K562 (cell line): ENCODE data around the gene EEPD1. TPM values are rescaled to one million over a fixed set of nuclear protein-coding genes. Genes with fewer than 3 reads are reported as not detected.

Experiments
- NFIX ChIP-seq: fragments of 250-450 bp; sonication (Bioruptor Pico); IDR thresholded peaks from 2 replicates; pipeline ENCODE4 v1.4.0; 2020; ENCODE audit warnings: low read depth, mild to moderate bottlenecking, moderate library complexity
- NR4A1 ChIP-seq, 2 experiments: fragments of 250-450 bp in 1 of 2; fragments of 450-650 bp in 1 of 2; sonication (Bioruptor Pico) in 1 of 2; IDR thresholded peaks; 2 replicates each; pipeline versions ENCODE4 v1.4.0 to v1.6.1; 2016 to 2020; ENCODE audit warnings: mild to moderate bottlenecking in 2 of 2, missing compliant biosample characterization in 1 of 2, missing genetic modification characterization in 1 of 2, moderate library complexity in 1 of 2
- POLR2AphosphoS5 ChIP-seq: IDR thresholded peaks from 2 replicates; pipeline ENCODE4 v1.6.1; 2011; ENCODE audit warnings: mild to moderate bottlenecking, low read depth, low read length, moderate library complexity; ENCODE audit not compliant: control insufficient read depth, insufficient read depth
- PPARD ChIP-seq: fragments of 250-450 bp; sonication (Bioruptor Pico); IDR thresholded peaks from 2 replicates; pipeline ENCODE4 v1.8.0; 2022; ENCODE audit warnings: inconsistent platforms, mild to moderate bottlenecking, moderate library complexity
- polyA plus RNA-seq, 8 experiments: library from polyadenylated mRNA; depleted of rRNA in 4 of 8; stranded (reverse) in 5 of 8; unstranded in 3 of 8; fragments of >200 nt; fragmentation: Nextera tagmentation in 2 of 8; fragmentation: Illumina TruSeq in 1 of 8; extraction: Ambion mirVana in 2 of 8; extraction: Trizol in 1 of 8; gene quantifications; 2 replicates each; pipeline versions ENCODE4 v1.2.1 to v1.2.3, GENCODE V29; 2011 to 2014; ENCODE audit warnings: inconsistent platforms in 1 of 8, missing spikeins in 1 of 8
- total RNA-seq, 7 experiments: library from RNA; depleted of rRNA in 6 of 7; stranded (reverse); fragments of >200 nt in 6 of 7; fragmentation: Illumina TruSeq in 2 of 7; extraction: Trizol in 2 of 7; gene quantifications; 2 replicates each; pipeline versions ENCODE4 v1.2.1 to v1.2.3, GENCODE V29; 2011 to 2021; ENCODE audit warnings: low replicate concordance in 1 of 7
- TF ChIP-seq, protein P1 (sequence below): fragments of 200-800 bp; sonication (Bioruptor generic); IDR thresholded peaks from 2 replicates; pipeline ENCODE4 v1.6.1; 2016; ENCODE audit warnings: missing genetic modification characterization, missing compliant biosample characterization
- TF ChIP-seq, protein P2 (sequence below): sonication (generic); formaldehyde crosslinking; IDR thresholded peaks from 2 replicates; pipeline ENCODE4 v1.8.0; 2023; ENCODE audit warnings: mild to moderate bottlenecking, missing genetic modification reagents

EEPD1 gene
- total and polyA plus RNA-seq, 9 of the 15 experiments (the other 6 are each of a cell fraction or from before 2014, with no cell fraction given), result 0.01 to 1.5 (median 0.74) TPM; not detected in 1

DNA sequence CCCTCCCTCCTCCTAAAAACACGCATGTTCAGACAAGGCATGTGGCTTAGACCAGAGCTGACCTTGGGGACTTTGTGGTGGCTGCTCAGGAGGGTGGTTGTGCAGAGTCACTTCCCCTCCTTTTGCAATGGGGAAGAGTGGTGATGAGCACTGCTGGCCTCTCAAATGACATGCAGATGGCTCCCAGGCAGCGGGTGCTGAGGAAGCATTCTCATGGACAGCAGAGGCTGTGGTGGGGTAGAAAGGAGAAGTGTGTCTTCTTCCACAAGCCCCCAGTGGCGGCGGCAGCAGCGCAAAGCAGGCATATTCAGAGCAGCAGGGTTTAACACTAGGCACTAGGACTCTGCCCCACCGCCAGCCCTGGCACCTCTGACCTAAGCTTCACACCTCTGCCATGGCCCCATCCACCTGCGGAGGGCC lies 130.7 kb downstream of the EEPD1 start (continued):
- TF ChIP-seq, protein P1, sequence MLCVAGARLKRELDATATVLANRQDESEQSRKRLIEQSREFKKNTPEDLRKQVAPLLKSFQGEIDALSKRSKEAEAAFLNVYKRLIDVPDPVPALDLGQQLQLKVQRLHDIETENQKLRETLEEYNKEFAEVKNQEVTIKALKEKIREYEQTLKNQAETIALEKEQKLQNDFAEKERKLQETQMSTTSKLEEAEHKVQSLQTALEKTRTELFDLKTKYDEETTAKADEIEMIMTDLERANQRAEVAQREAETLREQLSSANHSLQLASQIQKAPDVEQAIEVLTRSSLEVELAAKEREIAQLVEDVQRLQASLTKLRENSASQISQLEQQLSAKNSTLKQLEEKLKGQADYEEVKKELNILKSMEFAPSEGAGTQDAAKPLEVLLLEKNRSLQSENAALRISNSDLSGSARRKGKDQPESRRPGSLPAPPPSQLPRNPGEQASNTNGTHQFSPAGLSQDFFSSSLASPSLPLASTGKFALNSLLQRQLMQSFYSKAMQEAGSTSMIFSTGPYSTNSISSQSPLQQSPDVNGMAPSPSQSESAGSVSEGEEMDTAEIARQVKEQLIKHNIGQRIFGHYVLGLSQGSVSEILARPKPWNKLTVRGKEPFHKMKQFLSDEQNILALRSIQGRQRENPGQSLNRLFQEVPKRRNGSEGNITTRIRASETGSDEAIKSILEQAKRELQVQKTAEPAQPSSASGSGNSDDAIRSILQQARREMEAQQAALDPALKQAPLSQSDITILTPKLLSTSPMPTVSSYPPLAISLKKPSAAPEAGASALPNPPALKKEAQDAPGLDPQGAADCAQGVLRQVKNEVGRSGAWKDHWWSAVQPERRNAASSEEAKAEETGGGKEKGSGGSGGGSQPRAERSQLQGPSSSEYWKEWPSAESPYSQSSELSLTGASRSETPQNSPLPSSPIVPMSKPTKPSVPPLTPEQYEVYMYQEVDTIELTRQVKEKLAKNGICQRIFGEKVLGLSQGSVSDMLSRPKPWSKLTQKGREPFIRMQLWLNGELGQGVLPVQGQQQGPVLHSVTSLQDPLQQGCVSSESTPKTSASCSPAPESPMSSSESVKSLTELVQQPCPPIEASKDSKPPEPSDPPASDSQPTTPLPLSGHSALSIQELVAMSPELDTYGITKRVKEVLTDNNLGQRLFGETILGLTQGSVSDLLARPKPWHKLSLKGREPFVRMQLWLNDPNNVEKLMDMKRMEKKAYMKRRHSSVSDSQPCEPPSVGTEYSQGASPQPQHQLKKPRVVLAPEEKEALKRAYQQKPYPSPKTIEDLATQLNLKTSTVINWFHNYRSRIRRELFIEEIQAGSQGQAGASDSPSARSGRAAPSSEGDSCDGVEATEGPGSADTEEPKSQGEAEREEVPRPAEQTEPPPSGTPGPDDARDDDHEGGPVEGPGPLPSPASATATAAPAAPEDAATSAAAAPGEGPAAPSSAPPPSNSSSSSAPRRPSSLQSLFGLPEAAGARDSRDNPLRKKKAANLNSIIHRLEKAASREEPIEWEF (CRISPR knock-in tag), result no peak
- TF ChIP-seq NR4A1 (CRISPR knock-in tag; IDR thresholded peaks at IDR 0.05), result no peak
- no peak for TF ChIP-seq NR4A1 (tag; IDR thresholded peaks at IDR 0.05)
- no peak for TF ChIP-seq PPARD
- TF ChIP-seq NFIX (CRISPR knock-in tag), result no peak
- TF ChIP-seq, protein P2, sequence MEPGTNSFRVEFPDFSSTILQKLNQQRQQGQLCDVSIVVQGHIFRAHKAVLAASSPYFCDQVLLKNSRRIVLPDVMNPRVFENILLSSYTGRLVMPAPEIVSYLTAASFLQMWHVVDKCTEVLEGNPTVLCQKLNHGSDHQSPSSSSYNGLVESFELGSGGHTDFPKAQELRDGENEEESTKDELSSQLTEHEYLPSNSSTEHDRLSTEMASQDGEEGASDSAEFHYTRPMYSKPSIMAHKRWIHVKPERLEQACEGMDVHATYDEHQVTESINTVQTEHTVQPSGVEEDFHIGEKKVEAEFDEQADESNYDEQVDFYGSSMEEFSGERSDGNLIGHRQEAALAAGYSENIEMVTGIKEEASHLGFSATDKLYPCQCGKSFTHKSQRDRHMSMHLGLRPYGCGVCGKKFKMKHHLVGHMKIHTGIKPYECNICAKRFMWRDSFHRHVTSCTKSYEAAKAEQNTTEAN (CRISPR knock-in tag), result no peak
- no peak for TF ChIP-seq POLR2AphosphoS5
